ENCODE results near the gene MACROD2.
A peak's percentile ranks its signal among the peaks of the same experiment; 100 is the strongest.

MACROD2 gene

DNA sequence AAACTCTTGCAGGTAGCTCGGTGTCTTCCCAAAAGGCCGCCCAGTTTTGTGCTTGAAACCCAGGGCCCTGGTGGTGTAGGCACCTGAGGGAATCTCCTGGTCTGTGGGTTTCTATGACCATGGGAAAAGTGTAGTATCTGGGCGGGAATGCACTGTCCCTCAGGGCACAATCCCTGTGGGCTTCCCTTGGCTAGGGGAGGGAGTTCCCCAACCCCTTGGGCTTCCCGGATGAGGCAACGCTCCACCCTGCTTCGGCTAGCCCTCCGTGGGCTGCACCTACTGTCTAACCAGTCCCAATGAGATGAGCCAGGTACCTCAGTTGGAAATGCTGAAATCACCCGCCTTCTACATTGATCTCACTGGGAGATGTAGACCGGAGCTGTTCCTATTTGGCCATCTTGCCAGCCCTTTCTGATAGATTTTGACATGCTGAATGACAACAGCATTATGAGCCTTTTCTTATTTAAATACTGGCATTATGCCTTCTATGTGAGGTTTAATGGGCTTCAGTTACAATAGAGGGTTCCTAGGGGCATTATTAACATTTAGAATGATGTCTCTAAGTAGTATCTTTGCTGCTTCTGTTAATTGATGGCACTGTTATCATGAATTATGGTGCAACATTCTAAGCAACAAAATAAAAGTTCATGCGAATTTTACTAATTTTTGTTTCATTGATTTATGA, 475.8 kb downstream of the MACROD2 start:
- no peak for DNase-seq (ENCODE audit: low read depth)

- DNase-seq (ENCODE audit: low read depth) = peak; percentile 81
Observed at GRCh38 chr20:14477125-14477524, 481.8 kb downstream of the MACROD2 start.

DNA sequence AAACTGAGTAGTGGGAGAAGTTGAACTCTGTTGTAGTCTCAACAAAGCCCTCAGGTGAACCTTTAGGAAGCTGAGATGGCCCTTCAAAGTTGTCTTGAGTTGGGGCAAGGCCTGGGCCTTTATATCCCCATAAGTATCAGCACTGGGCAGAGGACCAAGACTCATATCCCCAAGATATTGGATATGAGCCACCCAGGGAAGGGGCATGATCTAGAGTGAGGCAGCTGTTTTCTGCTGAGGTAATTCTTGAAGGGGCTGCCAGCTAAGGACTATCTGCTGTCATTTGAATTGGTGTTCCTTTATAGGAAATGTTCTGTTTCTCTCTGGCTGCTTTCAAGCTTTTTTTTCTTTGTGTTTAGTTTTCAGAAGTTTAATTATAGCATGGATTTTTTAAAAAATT, 482.8 kb downstream of the MACROD2 start:
- no peak for DNase-seq (ENCODE audit: low read depth)

- DNase-seq (ENCODE audit: low read depth) = peak; percentile 67
Observed at GRCh38 chr20:14481863-14482262, 486.5 kb downstream of the MACROD2 start.

DNA sequence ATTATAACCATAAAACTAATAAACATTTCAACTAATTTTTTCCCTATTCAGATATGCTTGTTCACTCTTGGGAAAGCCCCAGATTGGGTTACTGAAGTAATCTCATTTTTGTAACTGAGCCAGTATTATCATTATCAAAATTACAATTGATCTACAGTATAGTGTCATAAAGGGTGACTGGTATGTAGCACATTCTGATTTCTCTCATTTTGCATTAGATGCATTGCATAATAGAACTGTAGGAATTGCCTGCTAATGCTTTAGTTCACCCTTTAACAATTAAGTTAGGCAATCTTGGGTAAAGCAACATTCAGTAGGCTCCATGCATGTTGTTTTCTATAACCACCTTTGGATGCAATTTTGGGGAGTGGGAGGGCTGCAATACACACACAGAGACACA, 492.9 kb downstream of the MACROD2 start:
- DNase-seq (ENCODE audit: low read depth) = no peak

GRCh38 chr20:14488756-14489479, 493.6 kb downstream of the MACROD2 start:
- no peak for DNase-seq (ENCODE audit: low read depth)

DNA sequence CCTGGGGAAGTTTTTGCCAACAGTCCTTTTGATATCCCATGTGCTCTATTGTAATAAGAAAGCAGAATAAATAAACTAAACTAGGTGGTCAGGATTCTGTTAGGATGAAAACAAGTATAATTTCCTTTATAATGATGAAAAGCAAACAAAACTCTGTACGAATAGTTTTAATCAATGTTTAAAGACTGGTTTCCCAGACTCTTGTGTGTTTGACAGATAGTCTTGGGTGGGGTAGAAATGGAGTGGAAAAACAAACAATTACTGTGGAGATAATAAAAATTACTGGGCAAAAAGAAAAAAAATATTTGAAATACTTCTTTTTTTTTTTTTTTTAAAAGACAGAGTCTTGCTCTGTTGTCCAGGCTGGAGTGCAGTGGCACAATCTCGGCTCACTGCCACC, 494.2 kb downstream of the MACROD2 start:
- no peak for DNase-seq (ENCODE audit: low read depth)

GRCh38 chr20:14491436-14491835, 496.1 kb downstream of the MACROD2 start:
- no peak for DNase-seq (ENCODE audit: low read depth)

GRCh38 chr20:14493408-14493807, 498.1 kb downstream of the MACROD2 start:
- no peak for DNase-seq (ENCODE audit: low read depth)

DNA sequence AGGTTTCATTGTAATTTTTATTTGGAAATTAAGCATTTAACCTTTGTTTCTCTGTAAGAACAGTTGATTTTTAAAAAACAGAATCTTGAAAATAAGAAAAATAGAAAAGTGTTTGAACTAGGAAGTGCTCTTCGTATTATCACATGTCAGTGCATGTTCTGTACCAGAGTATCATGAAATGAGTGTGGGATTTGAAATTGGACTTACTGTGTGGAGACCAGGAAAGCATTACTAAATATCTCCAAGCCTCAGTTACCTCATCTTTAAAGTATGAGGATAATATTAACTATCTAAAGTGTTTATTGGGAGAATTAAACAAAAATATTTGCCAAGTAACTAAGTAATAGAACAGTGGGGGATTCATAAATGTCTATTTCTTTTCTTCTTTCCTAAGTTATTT, 499.0 kb downstream of the MACROD2 start:
- no peak for DNase-seq (ENCODE audit: low read depth)

GRCh38 chr20:14495066-14495465, 499.8 kb downstream of the MACROD2 start:
- DNase-seq (ENCODE audit: low read depth) = no peak

- no peak for DNase-seq (ENCODE audit: low read depth)
Observed at GRCh38 chr20:14497004-14497403, 501.7 kb downstream of the MACROD2 start.

- DNase-seq (ENCODE audit: low read depth) = no peak
Observed at GRCh38 chr20:14498772-14499171, 503.5 kb downstream of the MACROD2 start.

DNA sequence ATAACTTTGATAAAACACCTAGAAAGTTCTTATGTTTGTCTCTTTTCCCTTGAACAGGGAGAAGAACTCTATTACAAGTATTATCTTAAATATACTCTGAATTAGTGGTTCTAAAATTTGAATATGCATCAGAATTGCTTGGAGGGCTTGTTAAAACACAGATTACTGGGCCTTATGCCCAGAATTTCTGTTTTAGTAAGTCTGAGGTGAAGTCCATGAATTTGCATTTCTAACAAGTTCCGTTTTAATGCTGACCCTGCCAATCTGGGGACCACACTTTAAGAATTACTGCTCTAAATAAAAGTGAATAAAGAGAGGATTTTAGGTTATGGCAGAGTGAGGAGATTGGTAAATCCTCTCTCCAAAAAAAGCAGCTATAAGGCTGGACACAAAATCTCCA, 510.2 kb downstream of the MACROD2 start:
- no peak for DNase-seq (ENCODE audit: low read depth)

GRCh38 chr20:14507711-14508110, 512.4 kb downstream of the MACROD2 start:
- DNase-seq (ENCODE audit: low read depth) = no peak

- DNase-seq (ENCODE audit: low read depth) = no peak
Observed at GRCh38 chr20:14510341-14510740, 515.0 kb downstream of the MACROD2 start.

DNA sequence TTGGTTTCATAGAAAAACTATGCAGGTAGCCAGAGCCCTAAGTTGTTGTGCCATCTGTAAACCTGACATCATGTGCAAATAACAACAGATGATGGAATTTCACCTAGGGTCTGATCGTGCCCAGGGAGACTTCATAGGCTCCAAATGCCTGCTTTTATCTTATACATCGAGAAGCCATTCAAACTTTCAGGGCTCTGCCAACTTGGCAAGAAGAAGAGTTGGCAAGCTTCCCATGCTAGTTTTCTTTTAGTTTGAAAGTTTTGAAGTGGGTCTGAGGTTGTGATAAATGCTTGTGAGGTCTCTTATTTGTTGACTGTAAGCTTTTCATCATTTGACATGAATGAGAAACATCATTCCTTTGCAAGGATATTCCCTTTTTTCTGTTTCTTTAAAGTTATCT, 517.5 kb downstream of the MACROD2 start:
- no peak for DNase-seq (ENCODE audit: low read depth)

DNA sequence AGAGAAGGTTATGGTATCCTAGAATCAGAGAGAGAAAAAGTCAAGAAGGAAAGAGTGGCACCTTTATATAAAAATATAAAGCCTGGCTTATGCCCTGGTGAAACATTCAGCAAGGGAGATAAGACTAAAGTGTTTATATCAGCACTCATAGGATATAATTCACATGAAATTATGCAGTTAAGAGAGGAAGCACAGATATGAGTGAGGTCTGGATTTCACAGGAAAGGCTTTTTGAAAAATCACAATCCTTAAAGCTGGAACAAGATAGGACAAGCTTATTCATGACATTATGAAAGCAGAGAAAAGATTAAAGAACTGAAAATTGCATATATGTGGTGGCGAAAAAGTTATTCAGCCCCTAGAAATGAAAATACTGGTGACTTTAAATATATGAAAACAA, 523.3 kb downstream of the MACROD2 start:
- DNase-seq (ENCODE audit: low read depth) = no peak

DNA sequence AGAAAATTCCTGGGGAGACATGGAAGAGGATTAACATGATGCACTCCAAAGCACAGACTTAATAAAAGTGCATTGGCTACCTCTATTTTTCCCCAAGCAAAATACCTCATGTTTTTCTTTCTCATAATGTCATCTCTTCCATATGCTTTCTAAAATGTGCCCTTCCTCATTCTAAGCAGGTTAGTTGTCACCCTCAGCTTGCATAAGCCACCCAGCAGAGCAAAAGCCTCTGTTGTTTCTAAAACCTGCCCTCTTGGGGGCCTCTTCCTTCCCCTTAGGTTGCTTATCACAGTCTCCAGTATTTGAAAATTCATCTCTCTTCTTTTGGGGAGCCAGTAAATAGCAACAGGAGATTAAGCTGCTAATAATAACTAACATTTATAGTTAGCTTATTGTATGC, 525.7 kb downstream of the MACROD2 start:
- DNase-seq (ENCODE audit: low read depth) = no peak

- DNase-seq (ENCODE audit: low read depth) = peak; percentile 10
Observed at GRCh38 chr20:14521436-14521835, 526.1 kb downstream of the MACROD2 start.

GRCh38 chr20:14522595-14522994, 527.3 kb downstream of the MACROD2 start:
- DNase-seq (ENCODE audit: low read depth) = no peak

DNA sequence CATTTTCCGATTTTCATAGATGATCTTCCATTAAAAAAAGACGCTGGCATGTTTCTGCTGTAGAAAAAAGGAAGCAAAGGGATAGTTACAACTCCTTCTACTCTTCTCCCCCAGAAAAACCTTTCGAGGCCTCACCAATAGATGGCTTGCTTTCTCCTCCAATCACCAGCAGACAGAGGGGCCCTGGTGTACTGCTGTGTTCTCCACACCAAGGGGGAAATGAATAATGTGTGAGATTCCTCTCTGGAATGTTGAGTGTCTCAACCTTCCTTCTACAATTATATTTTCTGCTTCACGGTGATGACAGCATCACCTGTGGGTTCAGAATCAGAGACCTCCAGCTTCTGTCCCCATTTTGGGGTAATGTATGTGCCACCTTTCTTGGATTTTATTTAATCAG, 527.8 kb downstream of the MACROD2 start:
- no peak for DNase-seq (ENCODE audit: low read depth)

DNA sequence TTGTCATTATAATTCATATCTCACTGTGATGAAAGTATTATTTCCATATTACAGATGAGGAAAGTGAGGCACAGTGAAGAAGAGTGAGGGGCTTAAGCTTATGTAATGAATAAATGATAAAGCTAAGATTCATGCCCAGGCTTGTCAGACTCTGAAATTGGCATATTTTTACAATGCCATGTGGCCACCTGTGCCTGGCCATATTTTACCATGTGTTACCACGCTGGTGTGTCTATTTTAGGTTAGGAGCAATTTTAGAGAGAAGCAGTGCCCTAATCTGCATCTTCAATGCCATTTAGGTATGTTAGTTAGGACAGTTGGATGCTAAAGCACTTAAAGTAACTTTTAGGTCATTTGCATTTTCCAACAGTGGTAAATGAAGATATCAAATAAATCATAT, 530.1 kb downstream of the MACROD2 start:
- no peak for DNase-seq (ENCODE audit: low read depth)

DNA sequence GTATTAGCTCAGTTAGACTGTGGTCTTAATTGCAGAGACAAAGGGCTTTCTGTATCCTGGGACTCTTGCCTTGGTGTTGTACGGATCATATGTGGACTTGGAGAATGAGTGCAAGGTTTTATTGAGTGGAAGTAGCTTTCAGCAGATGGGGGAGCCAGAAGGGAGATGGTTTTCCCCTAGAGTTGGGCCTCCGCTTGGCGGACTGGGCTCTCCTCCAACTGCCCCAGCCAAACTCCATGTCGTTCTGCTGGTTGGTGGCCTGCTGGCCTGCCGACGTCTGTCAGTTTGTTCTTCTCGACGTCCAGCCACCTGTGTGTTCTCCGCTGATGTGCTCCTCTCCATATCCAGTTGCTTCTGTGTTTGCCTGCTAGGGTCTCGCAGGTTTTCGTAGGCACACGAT, 531.6 kb downstream of the MACROD2 start:
- no peak for DNase-seq (ENCODE audit: low read depth)

All from stromal cell of bone marrow (primary cell).